HG02798 (cell line): Measurements from ENCODE around the gene PPTC7.
A peak's percentile ranks its signal among the peaks of the same experiment; 100 is the strongest.
"Not testable (repeated sequence)": the region's sequence is repeated elsewhere in the genome, so short reads cannot be mapped to it uniquely, and the experiment has no call there.

ENCODE experiments used
- ATAC-seq: cut with Tn5 transposase; IDR thresholded peaks from one replicate; pipeline ENCODE4 v1.9.1; 2021; ENCODE audit warnings: mild to moderate bottlenecking; ENCODE audit not compliant: unreplicated experiment, poor library complexity

Gene PPTC7

DNA sequence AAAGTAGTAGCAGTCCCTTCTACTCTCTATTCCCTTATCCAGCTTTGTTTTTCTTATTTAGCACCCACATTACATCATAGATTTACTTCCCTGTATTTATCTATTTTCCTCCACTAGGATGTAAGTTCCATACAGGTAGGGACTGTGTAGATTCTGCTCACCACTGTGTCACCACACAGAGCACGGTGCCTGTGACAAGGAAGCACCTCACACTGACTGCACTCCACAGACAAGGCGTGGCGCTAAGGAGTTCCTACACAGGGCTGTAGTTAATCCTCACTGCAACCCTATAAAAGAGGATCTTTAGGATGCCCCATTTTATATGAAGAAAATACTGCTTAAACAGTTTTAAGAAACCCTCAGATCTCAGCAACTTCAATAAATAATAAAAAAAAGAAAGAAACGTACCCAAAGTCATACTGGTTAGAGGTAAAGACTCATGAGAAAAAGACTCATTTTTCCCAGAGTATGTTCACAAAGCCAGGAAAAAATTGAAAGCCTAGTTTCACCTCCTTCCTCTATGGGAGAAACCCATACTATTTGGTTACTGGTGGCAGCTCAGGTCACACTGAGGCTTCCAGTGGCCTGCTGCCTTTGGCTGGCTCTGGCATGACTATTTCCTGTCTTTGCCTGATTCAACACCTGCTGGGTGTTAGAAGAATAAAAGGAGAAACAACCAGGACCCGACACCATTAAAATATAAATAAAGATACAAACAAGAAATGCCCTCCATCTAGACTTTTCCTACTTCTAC is 44.1 kb downstream of the PPTC7 start:
- no peak for ATAC-seq

DNA sequence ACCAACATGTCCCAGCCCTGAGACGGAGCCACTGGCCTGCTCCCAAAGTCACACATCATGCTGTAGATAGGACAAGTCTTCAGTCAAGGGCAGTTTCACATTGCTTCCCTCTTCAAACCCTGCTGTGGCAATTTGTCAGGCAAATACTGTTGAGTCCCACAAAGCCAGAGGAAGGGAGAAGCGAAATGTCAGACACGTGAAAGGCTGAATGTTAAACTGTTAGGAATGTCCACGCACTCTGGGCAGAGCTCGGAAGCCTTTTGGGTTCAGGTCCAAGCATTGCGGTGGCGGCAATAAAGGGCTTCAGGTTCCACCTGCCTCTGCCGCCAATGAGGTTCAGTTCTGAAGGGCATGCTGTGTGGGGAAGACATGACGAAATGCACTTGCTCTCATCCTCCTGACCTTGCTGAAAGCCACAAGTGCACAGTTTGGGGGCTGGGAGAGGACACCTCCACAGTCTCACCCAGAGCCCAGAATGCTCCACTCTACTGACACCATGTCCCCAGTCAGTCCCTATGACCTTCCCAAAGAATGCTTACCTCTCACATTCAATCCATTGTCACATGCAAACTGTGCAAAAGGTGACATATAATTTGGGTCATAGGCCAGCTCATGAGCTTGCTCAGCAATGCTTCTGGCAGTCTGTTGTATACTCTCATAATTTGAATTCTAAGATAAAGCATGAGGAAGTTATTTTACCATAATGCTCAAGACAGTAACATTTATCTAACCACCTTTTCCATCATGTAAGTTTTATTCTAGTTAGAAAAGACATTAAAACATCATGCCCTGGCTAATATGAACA is 45.3 kb downstream of the PPTC7 start:
- ATAC-seq, result no peak

DNA sequence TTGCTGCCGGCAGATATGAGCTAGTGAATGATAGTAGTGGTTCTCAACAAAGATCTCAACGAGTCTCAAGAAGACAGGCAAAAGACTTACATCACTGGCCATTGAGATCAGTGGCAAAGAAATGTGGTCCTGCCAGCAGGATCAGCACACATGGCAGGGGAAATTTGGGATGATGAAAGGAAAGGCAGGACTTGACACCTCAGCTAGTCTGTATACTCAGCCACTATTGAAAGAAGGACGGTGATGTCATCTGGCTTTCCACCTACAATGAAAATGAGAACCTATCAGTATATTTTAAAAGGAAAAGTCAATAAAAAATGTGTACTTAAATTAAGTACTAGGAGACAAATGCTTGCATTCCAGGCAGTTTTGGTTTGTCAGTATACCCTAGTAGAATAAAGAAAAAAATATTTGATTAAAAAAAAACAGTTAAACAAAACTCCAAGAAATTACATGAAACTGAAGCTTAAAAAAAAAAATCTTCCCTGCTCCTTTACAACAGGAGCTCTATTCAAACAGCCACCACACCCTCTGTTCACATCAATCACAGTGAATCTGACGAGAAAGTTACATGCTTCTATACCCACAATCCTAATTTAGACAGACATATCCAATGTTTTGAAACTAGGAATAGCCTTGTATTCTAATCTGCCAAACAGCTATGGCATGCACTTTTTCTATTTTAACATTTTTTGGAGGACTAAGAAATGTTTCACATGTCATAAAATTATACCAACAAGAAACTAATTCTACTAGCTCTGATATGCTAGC is 46.1 kb downstream of the PPTC7 start:
- ATAC-seq, result no peak

DNA sequence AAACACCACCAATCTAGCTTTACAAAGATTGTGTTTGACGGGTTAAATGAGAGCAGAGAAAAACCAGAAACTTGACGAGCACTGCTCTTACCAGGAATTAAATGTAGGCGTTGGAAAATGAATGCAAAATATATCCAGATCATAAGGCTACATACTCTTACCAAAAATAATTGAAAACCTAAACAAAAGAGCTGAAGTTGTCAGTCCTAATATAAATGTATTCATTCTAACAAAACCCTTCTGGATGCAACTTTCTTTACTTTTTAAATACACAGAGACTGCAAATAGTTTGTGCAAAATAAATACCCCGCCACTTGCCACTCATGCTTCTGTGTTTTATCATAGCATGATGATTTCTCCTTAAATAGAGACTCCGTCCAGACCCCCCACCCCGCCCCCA is 48.3 kb downstream of the PPTC7 start:
- ATAC-seq, result no peak

DNA sequence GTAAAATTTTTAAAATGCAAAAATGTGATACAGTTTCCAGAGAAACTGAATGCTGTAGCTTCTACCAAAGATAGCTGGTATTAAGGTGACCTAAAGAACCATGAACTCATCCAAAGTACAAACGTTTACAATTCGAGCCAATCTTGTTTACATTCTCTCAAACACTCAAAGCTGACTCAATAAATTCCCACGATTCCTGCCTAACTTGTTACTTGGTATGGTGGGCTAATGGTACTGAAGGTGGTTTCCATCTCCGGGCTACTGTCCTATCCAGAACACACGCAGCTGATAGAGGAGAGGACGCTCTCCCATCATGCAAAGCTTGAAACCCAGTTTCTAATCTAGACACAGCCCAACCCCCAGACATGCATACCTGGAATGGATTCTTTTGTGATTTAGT is 49.5 kb downstream of the PPTC7 start:
- ATAC-seq, result no peak

DNA sequence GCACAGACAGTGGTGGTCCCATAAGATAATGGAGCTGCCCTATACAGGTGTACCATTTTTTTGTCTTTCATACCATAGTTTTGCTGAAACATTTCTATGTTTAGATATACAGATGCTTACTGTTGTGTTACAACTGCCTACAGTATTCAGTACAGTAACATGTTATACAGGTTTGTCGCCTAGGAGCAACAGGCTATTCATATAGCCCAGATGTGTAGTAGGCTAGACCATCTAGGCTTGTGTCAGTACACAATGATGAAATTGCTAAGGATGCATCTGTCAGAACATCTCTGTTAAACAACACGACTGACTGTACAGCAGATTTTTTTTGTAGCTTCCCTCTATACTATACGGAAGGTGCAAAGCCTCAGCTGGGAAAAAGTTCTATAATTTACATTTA is 50.5 kb downstream of the PPTC7 start:
- no peak for ATAC-seq

DNA sequence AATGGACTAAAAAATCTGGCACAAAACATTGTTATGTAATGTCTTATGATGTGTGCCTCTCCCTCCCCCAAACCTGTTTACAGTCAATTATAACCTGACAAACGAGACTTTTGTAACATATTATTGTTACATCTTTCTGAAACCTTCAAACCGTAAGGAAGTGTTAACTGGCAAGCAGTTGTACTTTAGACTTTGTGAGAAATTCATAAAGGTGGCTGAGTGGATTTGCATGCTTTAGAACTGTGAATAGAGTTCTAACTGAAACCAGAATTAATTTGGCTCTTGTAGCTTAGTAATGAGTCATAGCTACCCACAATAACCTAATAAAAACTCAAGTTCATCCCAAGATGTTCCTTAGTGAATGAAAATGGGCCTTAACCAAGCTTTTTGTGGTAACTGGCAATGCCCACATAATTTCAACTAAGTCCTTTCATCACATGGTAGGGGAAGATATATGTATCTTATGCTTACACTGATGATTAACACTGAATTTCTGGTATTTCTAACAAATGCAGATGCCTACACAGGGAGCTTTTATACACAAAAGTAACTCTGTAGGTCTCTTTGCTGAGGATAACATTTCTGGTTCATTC is 51.3 kb downstream of the PPTC7 start:
- peak; percentile 88 for ATAC-seq

DNA sequence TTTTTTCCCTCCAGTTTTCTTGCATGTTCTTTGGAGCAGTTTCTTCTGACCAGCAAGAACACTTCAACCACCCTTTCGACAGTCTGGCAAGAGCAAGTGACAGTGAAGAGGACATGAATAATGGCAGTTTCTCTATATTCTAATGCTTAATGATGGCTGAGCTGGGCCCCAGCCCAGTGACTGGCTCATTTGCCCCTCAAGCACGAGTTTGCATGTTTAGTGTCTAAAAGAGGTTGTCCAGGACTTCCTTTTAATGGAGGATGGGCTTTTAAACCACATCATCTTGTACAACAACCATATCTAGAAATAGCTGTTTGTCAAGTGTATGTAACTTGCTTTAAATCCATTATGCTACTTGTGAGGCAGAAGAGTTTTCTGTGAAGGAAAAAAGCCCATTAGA is 52.6 kb downstream of the PPTC7 start:
- no peak for ATAC-seq

DNA sequence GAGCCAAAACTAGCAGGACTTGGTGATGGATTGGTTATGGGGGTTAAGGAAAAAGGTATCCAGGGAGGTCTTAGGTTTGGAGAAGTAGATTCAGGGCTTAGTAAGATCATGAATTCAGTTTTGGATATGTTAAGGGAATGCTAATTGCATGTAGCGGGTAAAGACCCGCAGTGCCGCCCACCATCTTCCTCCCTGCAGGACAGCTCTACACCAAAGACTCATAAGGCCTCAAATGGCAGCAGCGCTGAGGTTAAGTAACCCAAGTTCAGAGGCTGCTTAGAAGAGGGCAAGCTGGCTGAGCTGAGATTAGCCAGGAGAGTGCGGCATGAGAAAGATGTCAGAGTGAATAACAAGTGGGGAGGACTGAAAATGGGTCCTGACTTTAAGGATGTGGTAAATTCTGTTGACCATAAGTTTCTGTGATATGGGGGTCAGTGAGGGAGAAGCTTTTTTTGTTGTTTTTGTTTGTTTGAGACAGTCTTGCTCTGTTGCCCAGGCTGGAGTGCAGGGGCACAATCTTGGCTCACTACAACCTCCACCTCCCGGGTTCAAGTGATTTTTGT is 54.8 kb downstream of the PPTC7 start:
- no peak for ATAC-seq

DNA sequence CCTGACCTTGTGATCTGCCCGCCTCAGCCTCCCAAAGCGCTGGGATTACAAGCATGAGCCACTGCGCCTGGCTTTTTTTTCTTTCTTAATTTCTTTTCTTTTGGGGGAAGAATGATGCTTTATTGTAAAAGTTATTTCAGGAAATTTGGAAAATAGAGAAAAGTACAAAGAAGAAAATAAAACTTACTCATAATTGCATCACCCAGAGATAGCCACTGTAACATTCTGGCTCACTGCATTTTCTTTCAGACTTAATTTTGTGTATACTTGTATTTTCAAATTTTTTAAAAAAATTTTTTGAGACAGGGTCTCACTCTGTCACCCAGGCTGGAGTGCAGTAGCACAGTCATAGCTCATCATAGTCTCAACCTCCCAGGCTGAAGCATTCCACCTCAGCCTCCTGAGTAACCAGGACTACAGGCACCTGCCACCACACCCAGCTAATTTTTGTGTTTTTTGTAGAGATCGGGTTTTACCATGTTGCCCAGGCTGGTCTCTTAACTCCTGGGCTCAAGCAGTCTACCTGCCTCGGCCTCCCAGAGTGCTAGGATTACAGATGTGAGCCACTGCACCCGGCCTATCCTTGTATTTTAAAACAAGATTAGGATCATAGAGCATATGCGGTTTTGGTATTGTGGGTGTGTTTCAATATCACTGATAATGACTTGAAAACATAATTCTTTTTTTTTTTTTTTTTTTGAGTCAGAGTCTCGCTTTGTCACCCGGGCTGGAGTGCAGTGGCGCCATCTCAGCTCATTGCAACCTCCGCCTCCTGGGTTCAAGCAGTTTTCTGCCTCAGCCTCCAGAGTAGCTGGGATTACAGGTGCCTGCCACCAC is 62.0 kb downstream of the PPTC7 start:
- ATAC-seq, result not testable (repeated sequence)

DNA sequence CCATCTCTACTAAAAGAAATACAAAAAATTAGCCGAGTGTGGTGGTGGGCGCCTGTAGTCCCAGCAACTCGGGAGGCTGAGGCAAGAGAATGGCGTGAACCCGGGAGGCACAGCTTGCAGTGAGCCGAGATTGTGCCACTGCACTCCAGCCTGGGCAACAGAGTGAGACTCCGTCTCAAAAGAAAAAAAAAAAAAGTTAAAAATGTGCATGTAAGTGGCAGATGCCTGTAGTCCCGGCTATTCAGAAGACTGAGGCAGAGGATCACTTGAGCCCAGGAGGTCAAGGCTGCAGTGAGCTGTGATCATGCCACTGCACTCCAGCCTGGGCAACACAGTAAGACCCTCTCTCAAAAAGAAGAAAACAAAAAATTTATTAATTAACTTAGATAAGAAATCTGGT is 65.1 kb downstream of the PPTC7 start:
- not testable (repeated sequence) for ATAC-seq

DNA sequence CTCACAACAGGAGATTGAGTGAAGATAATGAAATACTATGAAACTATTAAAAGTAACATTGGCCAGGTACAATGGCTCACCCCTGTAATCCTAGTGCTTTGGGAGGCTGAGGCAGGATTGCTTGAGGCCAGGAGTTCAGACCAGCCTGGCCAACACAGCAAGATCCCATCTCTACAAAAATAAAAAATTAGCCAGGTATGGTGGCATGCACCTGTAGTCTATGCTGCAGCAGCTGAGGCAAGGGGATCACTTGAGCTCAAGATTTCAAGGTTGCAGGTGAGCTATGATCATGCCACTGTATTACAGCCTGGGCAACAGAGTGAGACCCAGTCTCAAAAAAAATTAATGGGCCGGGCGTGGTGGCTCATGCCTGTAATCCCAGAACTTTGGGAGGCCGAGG is 66.1 kb downstream of the PPTC7 start:
- no peak for ATAC-seq

DNA sequence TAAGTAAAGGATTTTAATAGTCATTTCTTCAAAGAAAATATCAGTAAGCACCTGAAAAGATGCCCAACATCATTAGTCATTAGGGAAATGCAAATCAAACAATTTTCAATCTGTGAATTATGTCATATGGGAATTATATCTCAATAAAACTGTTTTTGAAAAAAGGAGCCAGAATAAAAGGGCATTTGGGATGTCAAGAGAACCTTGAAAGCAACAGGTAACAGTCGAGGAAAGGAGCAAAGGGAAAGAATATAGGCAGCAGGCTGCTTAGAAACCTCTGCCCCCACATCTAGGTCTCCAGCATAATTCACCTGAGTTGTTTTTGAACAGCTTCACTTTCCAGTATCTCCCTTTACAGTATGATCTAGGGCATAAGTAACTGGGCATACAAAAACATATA is 68.8 kb downstream of the PPTC7 start:
- no peak for ATAC-seq

DNA sequence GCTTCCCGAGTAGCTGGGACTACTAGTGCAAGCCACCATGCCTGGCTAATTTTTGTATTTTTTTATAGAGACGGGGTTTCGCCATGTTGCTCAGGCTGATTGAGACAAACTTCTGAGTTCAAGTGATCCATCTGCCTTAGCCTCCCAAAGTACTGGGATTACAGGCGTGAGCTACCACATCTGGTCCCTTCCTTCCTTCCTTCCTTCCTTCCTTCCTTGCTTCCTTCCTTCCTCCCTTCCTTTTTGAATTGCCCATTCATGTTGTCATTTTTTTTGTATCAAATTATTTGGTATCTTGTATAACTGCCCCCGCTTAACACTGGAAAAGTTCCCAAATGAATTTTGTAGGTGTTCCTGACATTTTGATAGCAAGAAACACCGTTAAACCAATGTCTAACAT is 69.3 kb downstream of the PPTC7 start:
- no peak for ATAC-seq

DNA sequence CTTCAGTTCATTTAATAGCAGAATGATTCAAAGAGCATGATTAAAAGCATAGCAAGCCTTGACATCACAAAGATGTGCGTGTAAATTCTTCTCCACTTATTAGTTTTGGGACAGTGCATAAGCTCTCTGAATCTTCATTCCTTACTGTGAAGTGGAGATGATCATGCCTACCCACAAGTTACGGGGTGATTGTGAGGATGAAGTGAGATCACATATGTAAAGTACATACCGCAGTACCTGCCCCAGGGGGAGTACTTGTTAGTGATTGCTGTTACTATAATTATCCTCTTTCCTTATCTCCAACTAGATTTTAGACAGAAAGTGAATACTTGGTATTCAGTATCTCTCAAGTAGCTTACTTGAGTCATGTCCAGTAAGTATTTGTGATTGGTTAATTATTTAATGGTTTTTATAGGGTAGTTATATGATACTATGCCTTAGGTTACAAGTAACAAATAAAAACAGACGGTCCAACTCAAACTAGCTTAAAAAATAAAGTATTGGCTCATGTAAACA is 75.0 kb downstream of the PPTC7 start:
- ATAC-seq, result no peak

DNA sequence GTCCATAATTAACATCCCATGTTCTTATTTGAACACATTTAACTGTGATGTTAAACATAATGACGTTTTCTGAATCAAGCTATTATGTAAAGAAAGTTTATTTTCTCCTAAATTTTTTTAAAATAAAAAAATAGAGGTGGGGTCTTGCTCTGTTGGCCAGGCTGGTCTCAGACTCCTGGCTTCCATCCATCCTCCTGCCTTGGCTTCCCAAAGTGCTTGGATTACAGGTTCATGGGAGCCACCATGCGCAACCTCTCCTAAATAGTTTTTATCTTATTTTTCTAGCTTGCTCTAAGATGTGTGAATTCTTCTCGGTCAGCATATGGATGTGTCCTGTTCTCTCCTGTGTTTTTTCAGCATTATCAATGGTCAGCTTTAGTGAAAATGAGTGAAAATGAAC is 77.8 kb downstream of the PPTC7 start:
- no peak for ATAC-seq

DNA sequence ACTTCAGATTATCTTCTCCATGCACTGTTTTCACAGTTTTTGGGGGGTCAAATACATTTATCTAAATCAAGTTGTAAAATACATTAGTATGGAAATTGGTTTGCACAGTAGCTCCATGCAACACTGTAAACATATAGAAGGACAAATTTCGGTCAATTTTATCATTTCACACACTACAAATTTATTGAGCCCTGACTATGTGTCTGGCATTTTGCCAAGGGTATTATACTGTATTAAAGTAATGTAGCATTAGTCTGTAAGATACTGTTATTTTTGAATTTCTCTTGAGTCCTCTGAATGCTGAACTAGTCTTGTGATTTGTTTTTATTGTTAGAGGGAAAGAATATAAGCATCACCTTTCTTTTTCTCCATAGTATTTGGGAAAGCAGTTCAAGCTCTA is 79.7 kb downstream of the PPTC7 start:
- ATAC-seq, result no peak

DNA sequence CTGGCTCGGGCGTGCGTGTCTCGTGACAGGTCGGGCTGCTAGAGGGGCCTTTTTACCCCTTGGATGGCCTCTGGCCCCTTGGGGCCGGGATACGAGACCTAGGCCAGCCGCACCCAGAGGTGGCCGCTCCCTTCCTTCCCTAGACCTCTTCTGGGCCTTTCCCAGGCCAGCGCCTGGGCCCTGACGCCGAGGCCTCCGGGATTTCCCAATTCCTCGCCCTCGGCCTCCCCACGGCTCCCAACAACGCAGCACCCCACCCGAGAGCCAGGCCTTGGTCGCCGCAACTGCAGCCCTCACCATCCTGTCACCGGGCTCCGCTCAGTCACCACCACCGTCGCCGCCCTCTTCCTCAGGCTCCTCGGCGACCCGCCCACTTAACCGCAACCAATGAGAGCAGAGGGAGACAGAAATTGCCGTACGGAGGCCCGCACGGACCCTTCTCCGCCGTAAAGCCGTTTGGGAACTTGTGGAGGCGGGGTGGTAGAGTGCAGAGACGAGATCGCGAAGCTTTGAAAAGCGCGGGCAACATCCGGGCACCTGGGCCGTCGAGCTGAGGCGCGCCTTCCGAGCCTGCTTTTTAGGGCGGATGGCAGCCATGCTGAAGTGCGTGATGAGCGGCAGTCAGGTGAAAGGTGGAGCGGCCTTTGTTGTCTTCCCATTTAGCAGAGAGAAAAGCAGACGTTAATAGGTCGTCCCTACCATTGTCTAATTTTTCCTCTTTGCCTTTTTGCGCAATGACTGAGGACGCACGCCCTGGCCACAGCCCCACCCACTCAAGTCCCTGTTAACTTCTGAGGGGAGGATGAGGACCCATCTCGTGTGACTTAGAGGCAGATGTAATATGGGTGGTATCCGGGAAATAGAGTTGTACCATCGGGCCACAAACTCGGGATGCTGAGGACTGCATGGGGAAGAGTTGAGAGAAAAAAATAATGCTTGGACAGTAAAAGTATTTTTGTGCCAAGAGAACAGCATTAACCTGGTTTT is 81.1 kb downstream of the PPTC7 start, which contains the start of the genes RAD9B and VPS29:
TSS of gene RAD9B (plus strand) at position 580 of the 987 bp plus-strand sequence. CDS start at position 587, 7 bp downstream.
TSS of gene VPS29 (minus strand) at position 360 of the 987 bp plus-strand sequence. CDS start at position 300, 60 bp downstream.
- ATAC-seq, result peak; percentile 94
